Right ventricle myocardium inferior (tissue), 1 donor: ENCODE data around the gene SMIM34. TPM values are rescaled to one million over a fixed set of nuclear protein-coding genes. Genes with fewer than 3 reads are reported as not detected.
"Not testable (repeated sequence)": the region's sequence is repeated elsewhere in the genome, so short reads cannot be mapped to it uniquely, and the experiment has no call there.

Experiments used
- ATAC-seq: fragments of 200-7000 bp; cut with Tn5 transposase; one replicate; pipeline ENCODE4 v1.9.1; 2020; ENCODE audit warnings: mild to moderate bottlenecking, moderate library complexity
- DNase-seq: peaks from one replicate; pipeline ENCODE4 v3.0.0; 2021; ENCODE audit errors: missing footprints
- intact Hi-C: fragments of 100-400 bp; cut with DNase I; formaldehyde crosslinking; loops from one replicate; pipeline ENCODE4 v1.11.0; 2022
- total RNA-seq: library from RNA; stranded (reverse); fragmentation: NEBNext Ultra II Directional; extraction: Animal tissue kit (Norgen Biotek cat#: 25700); gene quantifications from one replicate; pipeline ENCODE4 v1.2.1, GENCODE V29; 2021
- donor health status: DM: no; HTN: yes; CAD: no; lungs with severe emphysema.

SMIM34 gene
- total RNA-seq, 1 donor from 2014 or later = not detected

GRCh38 chr21:34383138-34383537 lies 40.6 kb downstream of the SMIM34 start:
- ATAC-seq, intact Hi-C loops, DNase-seq: not testable (repeated sequence)

- DNase-seq, intact Hi-C loops: not testable (repeated sequence)
- ATAC-seq = peak; percentile 58
Measured at GRCh38 chr21:34375619-34375972, 48.2 kb downstream of the SMIM34 start.

GRCh38 chr21:34374940-34375618 lies 48.7 kb downstream of the SMIM34 start, which contains the start of gene SMIM11:
SMIM11 (plus strand) TSS chr21:34375507; CDS start chr21:34379505, 3,998 bp downstream.
- intact Hi-C loops, DNase-seq: not testable (repeated sequence)
- ATAC-seq = peak; percentile 97

- peak; percentile 31 for ATAC-seq
- intact Hi-C loops, DNase-seq: not testable (repeated sequence)
Measured at GRCh38 chr21:34374462-34374861, 49.3 kb downstream of the SMIM34 start.

- DNase-seq = no peak
- intact Hi-C loops = no loop called here
- no peak for ATAC-seq
Measured at GRCh38 chr21:34372321-34372720, 51.4 kb downstream of the SMIM34 start.

- ATAC-seq (no peak), DNase-seq (no peak)
- intact Hi-C loops = no loop called here
Measured at GRCh38 chr21:34369741-34370140, 54.0 kb downstream of the SMIM34 start.

Other genes with a start within 250 kb of the SMIM34 start
- not detected for gene KCNE2, start 59.9 kb downstream of the SMIM34 start, total RNA-seq
- gene SMIM11, start 48.4 kb downstream of the SMIM34 start, total RNA-seq = 15.6 TPM
- 5.5 TPM for gene KCNE1, start 88.3 kb upstream of the SMIM34 start, total RNA-seq
- gene RCAN1, start 191.2 kb upstream of the SMIM34 start, total RNA-seq = 36.5 TPM
- gene CLIC6, start 245.0 kb upstream of the SMIM34 start, total RNA-seq = 6.8 TPM